ACC112 (cell line): ENCODE results near the gene LGR6.

Experiments used
- H2AFZ ChIP-seq: fragments of 200-600 bp; sonication (generic); one replicate; pipeline ENCODE4 v1.6.0; 2017; ENCODE audit warnings: antibody characterized with exemption, low read length; ENCODE audit not compliant: unreplicated experiment
- H3K27ac ChIP-seq: fragments of 200-600 bp; sonication (generic); 2 replicates; pipeline ENCODE4 v1.5.1; 2014; ENCODE audit warnings: low read depth, mild to moderate bottlenecking, antibody characterized with exemption, low read length, moderate library complexity
- H3K27me3 ChIP-seq: fragments of 200-600 bp; sonication (generic); 2 replicates; pipeline ENCODE4 v1.6.1; 2014; ENCODE audit warnings: mild to moderate bottlenecking, antibody characterized with exemption, low read length, moderate library complexity, mixed read lengths; ENCODE audit not compliant: insufficient read depth
- H3K36me3 ChIP-seq: fragments of 200-600 bp; sonication (generic); 2 replicates; pipeline ENCODE4 v1.6.1; 2016; ENCODE audit warnings: mild to moderate bottlenecking, antibody characterized with exemption, low read length, moderate library complexity, mixed read lengths; ENCODE audit not compliant: insufficient read depth
- H3K4me1 ChIP-seq: fragments of 200-600 bp; sonication (generic); one replicate; pipeline ENCODE4 v1.6.1; 2016; ENCODE audit warnings: low read length, mixed read lengths; ENCODE audit not compliant: insufficient read depth, unreplicated experiment, control insufficient read depth
- H3K4me3 ChIP-seq: fragments of 200-600 bp; sonication (generic); 2 replicates; pipeline ENCODE4 v1.5.1; 2014; ENCODE audit warnings: mild to moderate bottlenecking, low read depth, low read length
- H3K79me2 ChIP-seq: fragments of 200-600 bp; sonication (generic); one replicate; pipeline ENCODE4 v1.6.0; 2016; ENCODE audit warnings: low read length; ENCODE audit not compliant: control insufficient read depth, unreplicated experiment, insufficient read depth

LGR6 gene

GRCh38 chr1:202302166-202302565 lies 108.6 kb downstream of the LGR6 start:
- Histone ChIP-seq H3K27ac (no peak overlapping the region), H3K27me3 (peaks cover 8% of the 10 kb centered on the region), H3K36me3 (no peaks in the 10 kb centered on the region), H3K79me2 (no peaks in the 10 kb centered on the region), H3K4me3 (no peak overlapping the region), H3K4me1 (no peaks in the 10 kb centered on the region), H2AFZ (no peak overlapping the region)

DNA sequence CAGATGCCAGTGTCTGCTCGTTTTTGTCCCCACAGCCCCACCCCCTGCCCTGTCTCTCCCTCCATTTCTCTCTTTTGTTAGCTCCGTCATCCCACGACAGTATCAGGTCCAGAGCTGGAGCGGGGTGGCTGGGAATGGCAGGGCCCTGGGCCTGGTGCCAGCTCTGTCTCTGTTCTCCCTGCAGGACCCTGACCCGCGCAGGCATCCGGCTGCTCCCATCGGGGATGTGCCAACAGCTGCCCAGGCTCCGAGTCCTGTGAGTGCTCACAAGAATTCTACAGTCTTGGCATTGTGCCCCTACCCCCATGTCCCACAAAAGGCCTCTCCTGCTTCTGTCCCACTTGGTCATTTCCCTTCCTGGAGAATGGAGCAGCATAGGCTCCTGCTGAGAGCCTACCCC lies 110.8 kb downstream of the LGR6 start:
- Histone ChIP-seq H3K4me1 (no peaks in the 10 kb centered on the region), H3K27me3 (peaks cover 3% of the 10 kb centered on the region; the same call in 1 of the 2 replicates), H3K27ac (no peak overlapping the region), H2AFZ (no peak overlapping the region), H3K36me3 (no peaks in the 10 kb centered on the region), H3K79me2 (no peaks in the 10 kb centered on the region), H3K4me3 (no peak overlapping the region)

DNA sequence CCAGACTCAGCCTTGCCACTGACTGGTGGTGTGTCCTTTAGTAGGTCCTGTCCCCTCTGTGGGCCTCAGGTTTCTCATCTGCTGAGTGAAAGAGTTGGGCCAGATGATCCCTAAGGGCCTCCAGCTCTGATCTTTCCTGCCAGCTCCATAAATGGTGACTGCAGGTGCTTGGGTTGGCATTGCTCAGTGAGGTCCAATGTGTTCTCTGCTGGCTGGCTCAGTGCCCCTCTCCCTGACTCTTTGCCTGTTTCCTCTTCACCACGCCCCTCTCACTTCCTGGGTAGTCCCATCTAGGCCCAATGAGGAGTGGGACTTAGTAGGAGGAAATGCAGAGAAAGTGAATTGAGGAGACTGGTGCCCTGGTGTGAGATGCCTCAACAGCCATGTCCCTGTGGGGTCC lies 111.6 kb downstream of the LGR6 start:
- Histone ChIP-seq H3K36me3 (no peaks in the 10 kb centered on the region), H3K4me1 (no peaks in the 10 kb centered on the region), H3K27ac (no peak overlapping the region), H3K4me3 (no peak overlapping the region), H2AFZ (no peak overlapping the region), H3K79me2 (no peaks in the 10 kb centered on the region), H3K27me3 (peaks cover 3% of the 10 kb centered on the region; the same call in 1 of the 2 replicates)

DNA sequence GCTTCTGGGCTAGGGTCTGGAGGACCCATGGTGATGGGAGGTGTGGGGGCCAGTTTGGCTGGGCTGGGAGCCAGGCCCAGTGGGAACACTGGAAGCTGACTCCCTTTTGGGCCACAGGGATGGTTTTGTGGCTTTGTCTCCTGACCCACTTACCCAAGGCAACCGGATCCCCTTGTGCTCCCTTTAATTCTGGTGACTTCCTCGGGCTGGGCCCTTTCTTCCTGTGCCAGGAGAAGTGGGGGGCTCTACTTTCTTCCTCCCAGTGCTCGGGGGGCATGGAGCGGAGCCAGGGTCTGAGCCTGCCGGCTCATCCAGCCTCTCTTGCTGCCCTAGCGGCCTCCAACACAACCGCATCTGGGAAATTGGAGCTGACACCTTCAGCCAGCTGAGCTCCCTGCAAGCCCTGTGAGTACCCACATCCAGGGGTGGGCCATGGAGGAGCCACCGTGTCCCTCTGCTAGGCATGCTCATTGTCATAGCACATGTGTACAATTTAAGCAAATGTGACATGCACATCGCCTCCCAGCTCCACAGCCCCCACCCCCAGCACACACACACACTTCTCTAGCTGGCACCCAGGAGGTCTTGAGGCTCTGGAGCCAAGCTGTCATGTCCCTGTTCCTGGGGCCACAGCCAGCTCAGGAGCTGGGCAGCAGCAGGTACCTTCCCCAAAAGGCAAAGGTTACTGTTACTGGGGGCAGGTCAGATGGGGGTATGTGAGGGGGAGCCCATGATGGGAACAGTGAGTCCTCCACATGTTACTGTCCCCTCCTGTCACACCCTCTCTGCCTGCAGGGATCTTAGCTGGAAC lies 113.1 kb downstream of the LGR6 start:
- Histone ChIP-seq H3K27ac (no peak overlapping the region), H3K27me3 (peaks cover 3% of the 10 kb centered on the region; the same call in 1 of the 2 replicates)

DNA sequence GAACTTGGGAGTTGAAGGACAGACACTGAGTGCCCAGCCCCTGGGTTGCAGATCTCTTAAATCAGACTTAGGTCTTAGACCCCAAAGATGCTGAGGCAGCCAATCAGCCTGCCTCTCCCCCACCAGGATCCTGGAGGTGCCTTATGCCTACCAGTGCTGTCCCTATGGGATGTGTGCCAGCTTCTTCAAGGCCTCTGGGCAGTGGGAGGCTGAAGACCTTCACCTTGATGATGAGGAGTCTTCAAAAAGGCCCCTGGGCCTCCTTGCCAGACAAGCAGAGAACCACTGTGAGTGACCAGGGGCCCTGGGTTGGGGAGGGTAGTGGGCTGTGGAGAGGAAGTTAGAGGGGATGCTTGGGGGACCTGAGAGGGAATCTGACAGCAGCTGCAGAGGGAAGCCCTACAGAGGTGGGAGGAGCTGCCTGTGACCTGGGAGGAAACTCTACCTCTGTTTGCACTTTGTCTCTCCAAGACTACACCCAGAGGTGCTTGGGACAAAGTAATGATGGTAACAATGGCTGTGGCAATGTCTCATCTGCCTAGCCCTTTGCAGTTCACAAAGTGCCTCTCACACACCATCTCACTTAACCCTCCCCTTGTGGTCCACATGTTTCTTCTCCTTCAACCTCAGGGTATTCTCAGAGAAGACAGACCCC lies 116.6 kb downstream of the LGR6 start:
- Histone ChIP-seq H3K4me1 (peaks cover 9% of the 10 kb centered on the region), H3K27me3 (peaks cover 13% of the 10 kb centered on the region), H3K79me2 (no peaks in the 10 kb centered on the region), H3K36me3 (no peaks in the 10 kb centered on the region), H2AFZ (no peak overlapping the region), H3K27ac (no peak overlapping the region), H3K4me3 (no peak overlapping the region)

More for the DNA sequence above, 113.1 kb downstream of the LGR6 start:
- Histone ChIP-seq H3K4me3 (no peak overlapping the region), H3K4me1 (peaks cover 1% of the 10 kb centered on the region), H3K36me3 (no peaks in the 10 kb centered on the region), H3K79me2 (no peaks in the 10 kb centered on the region), H2AFZ (no peak overlapping the region)

GRCh38 chr1:202310746-202311145 lies 117.1 kb downstream of the LGR6 start:
- no peak overlapping the region for H2AFZ ChIP-seq
- H3K79me2 ChIP-seq: no peaks in the 10 kb centered on the region
- no peak overlapping the region for H3K4me3 ChIP-seq
- H3K4me1 ChIP-seq: peaks cover 9% of the 10 kb centered on the region
- H3K36me3 ChIP-seq: no peaks in the 10 kb centered on the region
- no peak overlapping the region for H3K27ac ChIP-seq
- H3K27me3 ChIP-seq: peaks cover 13% of the 10 kb centered on the region

- no peak overlapping the region for H2AFZ ChIP-seq
- no peak overlapping the region for H3K4me3 ChIP-seq
- peaks cover 13% of the 10 kb centered on the region for H3K27me3 ChIP-seq
- no peak overlapping the region for H3K27ac ChIP-seq
- peaks cover 9% of the 10 kb centered on the region for H3K4me1 ChIP-seq
- H3K36me3 ChIP-seq: no peaks in the 10 kb centered on the region
- no peaks in the 10 kb centered on the region for H3K79me2 ChIP-seq
These were observed 118.5 kb downstream of the LGR6 start for GRCh38 chr1:202311875-202312635.

DNA sequence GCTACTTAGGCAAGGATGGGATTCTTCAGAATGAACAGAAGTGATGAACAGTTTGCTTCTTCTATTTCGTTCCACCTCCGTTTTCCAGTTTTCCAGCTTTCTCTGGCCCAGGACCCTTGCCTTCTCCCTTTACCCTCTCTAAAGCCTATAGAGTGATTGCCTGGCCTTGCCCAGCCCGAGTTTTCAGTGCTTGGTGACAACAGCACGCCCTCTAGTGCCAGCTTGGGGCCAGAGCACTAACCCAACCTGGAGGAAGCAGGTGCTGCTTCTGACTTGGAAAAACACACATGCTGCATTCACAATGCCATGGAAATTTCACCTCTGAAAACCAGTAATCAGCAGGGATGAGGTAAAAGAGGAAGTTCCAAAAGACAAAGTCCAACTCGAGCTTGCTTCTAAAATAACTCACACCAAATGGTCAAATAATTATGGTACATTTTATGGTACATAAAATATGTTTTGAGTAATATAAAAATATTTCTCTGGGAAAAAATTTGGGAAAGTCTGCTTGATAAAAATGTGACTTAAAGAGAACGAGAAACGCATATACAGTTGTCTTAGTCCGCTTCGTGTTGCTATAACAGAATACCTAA lies 122.1 kb downstream of the LGR6 start:
- H3K36me3 ChIP-seq: no peaks in the 10 kb centered on the region
- peaks cover 9% of the 10 kb centered on the region for H3K4me1 ChIP-seq
- no peak overlapping the region for H3K27ac ChIP-seq
- no peak overlapping the region for H3K4me3 ChIP-seq
- no peak overlapping the region for H2AFZ ChIP-seq
- H3K27me3 ChIP-seq: peaks cover 13% of the 10 kb centered on the region
- no peaks in the 10 kb centered on the region for H3K79me2 ChIP-seq

- no peak overlapping the region for H2AFZ ChIP-seq
- no peaks in the 10 kb centered on the region for H3K36me3 ChIP-seq
- H3K27ac ChIP-seq: no peak overlapping the region
- peaks cover 9% of the 10 kb centered on the region for H3K4me1 ChIP-seq
- peaks cover 16% of the 10 kb centered on the region for H3K27me3 ChIP-seq
- no peaks in the 10 kb centered on the region for H3K79me2 ChIP-seq
- no peak overlapping the region for H3K4me3 ChIP-seq
These were observed 122.6 kb downstream of the LGR6 start for GRCh38 chr1:202316186-202316585.
